ENCODE data around the gene CAMSAP1. TPM values are rescaled to one million over a fixed set of nuclear protein-coding genes. Genes with fewer than 3 reads are reported as not detected.

CAMSAP1 gene
- total and polyA plus RNA-seq, 2 of the 4 experiments (the other 2 are of a cell fraction), result 8.2 to 19.5 TPM

- no peak overlapping the region for H2BK5ac ChIP-seq (ENCODE audit: low read depth, low read length, poor library complexity, severe bottlenecking)
- H4K91ac ChIP-seq (ENCODE audit: insufficient read depth, low read depth, low read length), result no peak overlapping the region
- H3K4ac ChIP-seq (ENCODE audit: low read depth, low read length), result no peak overlapping the region
- H4K20me1 ChIP-seq (ENCODE audit: insufficient read depth, low read length), result peaks cover 45% of the 10 kb centered on the region
- no peak overlapping the region for H3K56ac ChIP-seq (ENCODE audit: extremely low read depth, insufficient read depth, low read length)
- H3K23ac ChIP-seq (ENCODE audit: low read depth, low read length), result no peak overlapping the region
- no peak overlapping the region for H3K18ac ChIP-seq (ENCODE audit: low read depth, low read length)
- dilution Hi-C loops (cut with HindIII; ENCODE audit: low sequenced_read_pairs, unreplicated experiment), result no loop called here
- H3K79me1 ChIP-seq (ENCODE audit: low read depth in 1 of 2, low read length in 2 of 2), result peaks cover 27 to 77% of the 10 kb centered on the region in 2 experiments
- no TSS peak for BruUV-seq (replicated peaks)
- TF ChIP-seq, protein P1, sequence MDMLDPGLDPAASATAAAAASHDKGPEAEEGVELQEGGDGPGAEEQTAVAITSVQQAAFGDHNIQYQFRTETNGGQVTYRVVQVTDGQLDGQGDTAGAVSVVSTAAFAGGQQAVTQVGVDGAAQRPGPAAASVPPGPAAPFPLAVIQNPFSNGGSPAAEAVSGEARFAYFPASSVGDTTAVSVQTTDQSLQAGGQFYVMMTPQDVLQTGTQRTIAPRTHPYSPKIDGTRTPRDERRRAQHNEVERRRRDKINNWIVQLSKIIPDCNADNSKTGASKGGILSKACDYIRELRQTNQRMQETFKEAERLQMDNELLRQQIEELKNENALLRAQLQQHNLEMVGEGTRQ (IDR thresholded peaks at IDR 0.05; ENCODE audit: low read depth, low read length), result no peak
- no peak for TF ChIP-seq SMC3 (IDR thresholded peaks at IDR 0.05; ENCODE audit: low read depth, low read length)
- 0 out of 2 replicates have a peak, but pooled peaks have one; percentile 36 for TF ChIP-seq MXI1 (IDR thresholded peaks at IDR 0.05; ENCODE audit: borderline replicate concordance, low read depth, low read length)
- no peak for TF ChIP-seq RFX5 (IDR thresholded peaks at IDR 0.05; ENCODE audit: low read depth, low read length)
- peak overlapping the region; percentile 54 for H3K4me3 ChIP-seq (ENCODE audit: insufficient read depth, low read depth, low read length)
- no peak overlapping the region for H2BK15ac ChIP-seq (ENCODE audit: low read depth, low read length)
- H3K14ac ChIP-seq (replicated peaks; ENCODE audit: low read depth, low read length), result no peak overlapping the region
- H3K9me1 ChIP-seq (ENCODE audit: insufficient read depth, low read length), result peaks cover 10% of the 10 kb centered on the region; the same call in 1 of the 2 replicates
- H4K8ac ChIP-seq (ENCODE audit: low read depth in 2 of 2, low read length in 2 of 2), result no peak overlapping the region
- H3K9me3 ChIP-seq (ENCODE audit: control insufficient read depth, insufficient read depth, low read length), result peaks cover 2% of the 10 kb centered on the region; the same call in 1 of the 2 replicates
- H3K36me3 ChIP-seq (ENCODE audit: control insufficient read depth, insufficient read depth, low read length), result peaks cover 14% of the 10 kb centered on the region; the same call in 1 of the 2 replicates
- H2AK5ac ChIP-seq (ENCODE audit: low read depth, low read length), result no peak overlapping the region
- no peaks in the 10 kb centered on the region for H3K27me3 ChIP-seq (ENCODE audit: control insufficient read depth, insufficient read depth, low read length)
- POLR2A ChIA-PET (ENCODE audit: unreplicated experiment), result interaction anchor here (0.5 to 0.7 kb wide), 3 partner anchors 32 to 217 kb away, joined by 4 to 8 read pairs (median 6); no protein-coding TSS in a partner anchor
- WGBS, 2 experiments (ENCODE audit: extremely low coverage in 2 of 2, insufficient read length in 1 of 2), result 0% methylated on average over 12 of the region's 69 CpGs; no CpG with 5 or more reads in 1 of the 2 experiments
- no peak overlapping the region for H3K4me2 ChIP-seq (ENCODE audit: low read depth, low read length)
- CTCF ChIA-PET, result interaction anchor here (0.6 kb wide), 1 partner anchor 773 kb away, joined by 3 read pairs; no protein-coding TSS in a partner anchor
- ATAC-seq (ENCODE audit: low read depth) (peak; percentile 16; the same call in 1 of the 2 replicates), DNase-seq (peak; percentile 28)
- H2AK9ac ChIP-seq (replicated peaks; ENCODE audit: low read depth, low read length, poor library complexity), result no peak overlapping the region
- H3K9ac ChIP-seq (ENCODE audit: low read depth, low read length), result peak overlapping the region; percentile 59; the same call in 1 of the 2 replicates
- H3K27ac ChIP-seq (ENCODE audit: insufficient read depth, low read length), result no peak overlapping the region; the same call in 1 of the 2 replicates
- intact Hi-C loops (cut with micrococcal nuclease), result loop anchor here (2.0 kb wide), 1 partner anchor 42 kb away; no protein-coding TSS in a partner anchor
- peaks cover 10% of the 10 kb centered on the region for H3K4me1 ChIP-seq (ENCODE audit: control insufficient read depth, insufficient read depth, low read length)
- no peak overlapping the region for H2BK20ac ChIP-seq (ENCODE audit: low read depth, low read length)
- no peak overlapping the region for H4K5ac ChIP-seq (ENCODE audit: low read depth, low read length)
- peak overlapping the region; percentile 80 for H2AFZ ChIP-seq (replicated peaks; ENCODE audit: low read length, poor library complexity)
- in situ Hi-C loops (cut with MboI; ENCODE audit: low sequenced_read_pairs), result no loop called here
- H2BK120ac ChIP-seq (ENCODE audit: low read depth, low read length), result no peak overlapping the region
These were observed 328 bp downstream of the CAMSAP1 start for GRCh38 chr9:135907006-135907430.

Data from IMR-90 (cell line).